22Rv1 (cell line): ENCODE data around the gene THSD4.

Experiments used
- CTCF ChIP-seq: fragments of 450-650 bp; IDR thresholded peaks from 2 replicates; pipeline ENCODE4 v1.5.1; 2017; ENCODE audit warnings: mild to moderate bottlenecking
- ZFX ChIP-seq: fragments of 450-650 bp; IDR thresholded peaks from 2 replicates; pipeline ENCODE4 v1.6.1; 2017; ENCODE audit warnings: antibody characterized with exemption, borderline replicate concordance

DNA sequence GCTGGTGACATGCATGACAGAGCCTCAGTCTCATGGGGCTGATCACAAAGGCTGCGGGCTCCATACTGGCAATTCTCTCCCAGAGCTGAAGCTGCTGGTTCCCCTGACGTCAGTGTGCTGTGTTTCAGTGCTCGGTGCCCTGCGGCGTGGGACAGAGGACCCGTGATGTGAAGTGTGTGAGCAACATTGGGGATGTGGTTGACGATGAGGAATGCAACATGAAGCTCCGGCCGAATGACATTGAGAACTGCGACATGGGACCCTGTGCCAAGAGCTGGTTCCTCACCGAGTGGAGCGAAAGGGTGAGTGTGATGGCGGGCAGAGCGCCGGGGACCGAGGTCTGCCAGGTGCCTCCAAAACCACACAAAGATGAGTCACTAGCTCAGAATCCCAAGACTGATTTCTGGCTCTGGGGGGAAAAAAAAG lies 633.0 kb downstream of the THSD4 start:
- TF ChIP-seq CTCF, result no peak
- no peak for TF ChIP-seq ZFX
